A549 (cell line): ENCODE measurements around the gene TGFBR3. TPM values are rescaled to one million over a fixed set of nuclear protein-coding genes. Genes with fewer than 3 reads are reported as not detected.

ENCODE experiments used
- ATAC-seq, 2 experiments: fragments of 200-7000 bp in 1 of 2; fragments of >200 bp in 1 of 2; cut with Nextera tagmentation in 1 of 2; cut with Tn5 transposase in 1 of 2; 3 replicates each; pipeline versions ENCODE4 v1.8.0 to v1.9.1; 2018 to 2020; ENCODE audit warnings: mild to moderate bottlenecking in 1 of 2, moderate library complexity in 1 of 2
- CTCF ChIA-PET: fragments of 300-600 bp; sonication (Branson Sonifier 250); formaldehyde crosslinking; extraction: SDS; loops from one replicate; lab custom pipeline; 2021; ENCODE audit warnings: antibody characterized with exemption, inconsistent platforms; lab: Yijun Ruan, JAX
- POLR2A ChIA-PET: fragments of 350-600 bp; formaldehyde crosslinking; extraction: SDS; loops from one replicate; lab custom pipeline; 2021; ENCODE audit warnings: antibody characterized with exemption, inconsistent platforms; lab: Yijun Ruan, JAX
- DNase-seq, 2 experiments: peaks; one replicate each; pipeline versions ENCODE4 v3.0.0 to v3.0.0-alpha.2; 2011 to 2016; ENCODE audit warnings: low read depth in 1 of 2, low spot score in 1 of 2
- FAIRE-seq: peaks from 2 replicates; lab custom pipeline; 2011; peaks lifted over from hg19 to GRCh38; lab: Jason Lieb, UNC
- H3K27ac ChIP-seq, 2 experiments: fragments of >200 bp; sonication (Bioruptor Twin); formaldehyde crosslinking; 3 replicates each; pipeline ENCODE4 v1.5.1; 2016 to 2017
- H3K4me1 ChIP-seq: fragments of >200 bp; sonication (Bioruptor Twin); formaldehyde crosslinking; 3 replicates; pipeline ENCODE4 v1.6.1; 2016
- H3K4me2 ChIP-seq: fragments of >200 bp; sonication (Bioruptor Twin); formaldehyde crosslinking; 3 replicates; pipeline ENCODE4 v1.6.1; 2016
- H3K4me3 ChIP-seq: fragments of >200 bp; sonication (Bioruptor Twin); formaldehyde crosslinking; 3 replicates; pipeline ENCODE4 v1.5.1; 2016
- H3K9me3 ChIP-seq: fragments of >200 bp; sonication (Bioruptor Twin); formaldehyde crosslinking; 3 replicates; pipeline ENCODE4 v1.6.1; 2016
- BCL3 ChIP-seq: fragments of >200 bp; sonication (Bioruptor Twin); formaldehyde crosslinking; IDR thresholded peaks from 3 replicates; pipeline ENCODE4 v1.6.1; 2016
- BHLHE40 ChIP-seq: IDR thresholded peaks from 2 replicates; pipeline ENCODE4 v1.6.1; 2012; ENCODE audit warnings: low read depth, low read length, inconsistent platforms
- EHF ChIP-seq: fragments of 250-450 bp; sonication (Bioruptor Pico); IDR thresholded peaks from 2 replicates; pipeline ENCODE4 v1.5.0; 2020; ENCODE audit warnings: mild to moderate bottlenecking
- ELK1 ChIP-seq: fragments of 150-350 bp; IDR thresholded peaks from 2 replicates; pipeline ENCODE4 v1.6.1; 2014; ENCODE audit warnings: low read depth, mild to moderate bottlenecking, low read length
- FOSB ChIP-seq: fragments of 250-450 bp; sonication (Bioruptor Pico); IDR thresholded peaks from 2 replicates; pipeline ENCODE4 v1.5.0; 2020; ENCODE audit warnings: mild to moderate bottlenecking, moderate library complexity
- FOXS1 ChIP-seq: fragments of 250-450 bp; sonication (Bioruptor Pico); IDR thresholded peaks from 2 replicates; pipeline ENCODE4 v1.5.0; 2020; ENCODE audit warnings: mild to moderate bottlenecking, moderate library complexity
- HDAC2 ChIP-seq: fragments of 200-600 bp; sonication (generic); IDR thresholded peaks from 2 replicates; pipeline ENCODE4 v1.6.1; 2016
- HMGXB4 ChIP-seq: fragments of 250-450 bp; sonication (Bioruptor Pico); IDR thresholded peaks from 2 replicates; pipeline ENCODE4 v1.5.0; 2021; ENCODE audit warnings: mild to moderate bottlenecking, moderate library complexity, borderline replicate concordance
- HOXB13 ChIP-seq: fragments of 250-450 bp; sonication (Bioruptor Pico); IDR thresholded peaks from 2 replicates; pipeline ENCODE4 v1.5.0; 2020; ENCODE audit warnings: low read depth, mild to moderate bottlenecking, moderate library complexity
- HOXB5 ChIP-seq: fragments of 250-450 bp; sonication (Bioruptor Pico); IDR thresholded peaks from 2 replicates; pipeline ENCODE4 v1.5.0; 2020; ENCODE audit warnings: mild to moderate bottlenecking, moderate library complexity
- KDM5A ChIP-seq: fragments of 200-600 bp; sonication (generic); IDR thresholded peaks from 2 replicates; pipeline ENCODE4 v1.6.1; 2016; ENCODE audit warnings: antibody characterized with exemption, mild to moderate bottlenecking
- MAX ChIP-seq: IDR thresholded peaks from 2 replicates; pipeline ENCODE4 v1.6.1; 2012
- NFE2L2 ChIP-seq: fragments of 150-350 bp; conservative IDR thresholded peaks from 2 replicates; pipeline ENCODE4 v1.6.1; 2014; ENCODE audit warnings: low read length
- RAD21 ChIP-seq, 2 experiments: fragments of >200 bp in 1 of 2; sonication (Bioruptor Twin) in 1 of 2; formaldehyde crosslinking in 1 of 2; IDR thresholded peaks in 1 of 2; conservative IDR thresholded peaks in 1 of 2; 2 replicates in 1 of 2; 3 replicates in 1 of 2; pipeline ENCODE4 v1.6.1; 2012 to 2018; ENCODE audit warnings: inconsistent platforms in 1 of 2
- RCOR1 ChIP-seq: fragments of 150-350 bp; IDR thresholded peaks from 2 replicates; pipeline ENCODE4 v1.6.1; 2014; ENCODE audit warnings: antibody characterized with exemption, low read length, low read depth
- REST ChIP-seq: fragments of 200-600 bp; sonication (generic); IDR thresholded peaks from 2 replicates; pipeline ENCODE4 v1.6.1; 2016; ENCODE audit warnings: antibody characterized with exemption, mild to moderate bottlenecking, moderate library complexity
- RFX5 ChIP-seq: fragments of 450-650 bp; IDR thresholded peaks from 2 replicates; pipeline ENCODE4 v1.7.1; 2014; ENCODE audit warnings: antibody characterized with exemption, mild to moderate bottlenecking, moderate library complexity
- TP53 ChIP-seq: fragments of 250-450 bp; sonication (Bioruptor Pico); IDR thresholded peaks from 2 replicates; pipeline ENCODE4 v1.5.0; 2021; ENCODE audit warnings: mild to moderate bottlenecking, moderate library complexity
- USF2 ChIP-seq: fragments of 450-650 bp; IDR thresholded peaks from 2 replicates; pipeline ENCODE4 v1.6.1; 2014; ENCODE audit warnings: antibody characterized with exemption
- WGBS: methylation state at CpG from one replicate; pipeline ENCODE4 v1.1.6; 2017; ENCODE audit errors: missing lambda C conversion rate; 5-methylcytosine and 5-hydroxymethylcytosine counted together
- polyA plus RNA-seq, 4 experiments: library from polyadenylated mRNA; depleted of rRNA in 3 of 4; stranded (reverse); fragments of >200 nt; fragmentation: RNase III in 1 of 4; extraction: RNeasy Plus Mini Kit Qiagen cat#74134 plus additional on column Dnase treatment in 1 of 4; gene quantifications; 2 replicates in 3 of 4; 3 replicates in 1 of 4; pipeline ENCODE4 v1.2.3, GENCODE V29; 2011 to 2017

The TGFBR3 gene
- polyA plus RNA-seq, 2 of the 4 experiments (the other 2 are of a cell fraction), result 5.0 to 8.9 TPM

- TF ChIP-seq HMGXB4, result no peak
- TF ChIP-seq, all 56 proteins: peak for 0
Observed at GRCh38 chr1:91778964-91779363, 107.0 kb downstream of the TGFBR3 start (continued).

GRCh38 chr1:91777630-91778300 is 108.2 kb downstream of the TGFBR3 start:
- no peak overlapping the region for H3K4me3 ChIP-seq
- WGBS, result 92% methylated on average over 10 of the region's 10 CpGs
- H3K9me3 ChIP-seq, result no peaks in the 10 kb centered on the region
- H3K27ac ChIP-seq, result no peak overlapping the region
- ATAC-seq (no peak), FAIRE-seq (no peak), DNase-seq (no peak)
- H3K4me1 ChIP-seq, result peaks cover 14% of the 10 kb centered on the region
- CTCF ChIA-PET, result no interaction called here
- no peak for TF ChIP-seq KDM5A
- no peak for TF ChIP-seq HDAC2
- no peak for TF ChIP-seq USF2
- no peak for TF ChIP-seq ELK1
- no peak for TF ChIP-seq RAD21 (conservative IDR thresholded peaks at IDR 0.05 in 1 of 2, IDR thresholded peaks at IDR 0.05 in 1 of 2)
- TF ChIP-seq FOXS1 (CRISPR knock-in tag), result no peak
- TF ChIP-seq TP53, result no peak
- no peak for TF ChIP-seq NFE2L2
- no peak for TF ChIP-seq RCOR1
- TF ChIP-seq HOXB13 (CRISPR knock-in tag), result no peak
- TF ChIP-seq RFX5, result no peak
- no peak for TF ChIP-seq BHLHE40
- no peak for TF ChIP-seq EHF (CRISPR knock-in tag)
- no peak for TF ChIP-seq BCL3
- no peak for TF ChIP-seq REST
- TF ChIP-seq MAX, result no peak
- TF ChIP-seq FOSB (CRISPR knock-in tag), result no peak
- TF ChIP-seq HOXB5, result no peak
- POLR2A ChIA-PET, result no interaction called here
- H3K4me2 ChIP-seq, result no peak overlapping the region
